Endodermal cell (in vitro differentiated cells): ENCODE results near the gene ARHGAP26. TPM values are rescaled to one million over a fixed set of nuclear protein-coding genes. Genes with fewer than 3 reads are reported as not detected.

Source experiments
- DNase-seq: peaks from one replicate; pipeline ENCODE4 v3.0.0-alpha.2; 2017
- H3K27ac ChIP-seq: 2 replicates; pipeline ENCODE4 v1.5.1; 2013; ENCODE audit warnings: mild to moderate bottlenecking, low read depth, low read length, moderate library complexity
- H3K27me3 ChIP-seq: 2 replicates; pipeline ENCODE4 v1.6.1; 2013; ENCODE audit warnings: mild to moderate bottlenecking, low read length, moderate library complexity; ENCODE audit not compliant: insufficient read depth, control insufficient read depth, poor library complexity, severe bottlenecking
- H3K36me3 ChIP-seq: 2 replicates; pipeline ENCODE4 v1.7.0; 2013; ENCODE audit warnings: mild to moderate bottlenecking, low read length, moderate library complexity; ENCODE audit not compliant: control insufficient read depth, insufficient read depth
- H3K4me1 ChIP-seq: one replicate; pipeline ENCODE4 v1.7.0; 2013; ENCODE audit warnings: low read length; ENCODE audit not compliant: control insufficient read depth, insufficient read depth
- H3K4me3 ChIP-seq: 2 replicates; pipeline ENCODE4 v1.5.1; 2013; ENCODE audit warnings: mild to moderate bottlenecking, low read length, moderate library complexity
- H3K9ac ChIP-seq: 2 replicates; pipeline ENCODE4 v1.6.1; 2013; ENCODE audit warnings: mild to moderate bottlenecking, low read length, moderate library complexity; ENCODE audit not compliant: poor library complexity, severe bottlenecking; ENCODE audit errors: extremely low read depth
- H3K9me3 ChIP-seq: 2 replicates; pipeline ENCODE4 v1.6.1; 2013; ENCODE audit warnings: mild to moderate bottlenecking, low read length, moderate library complexity; ENCODE audit not compliant: control insufficient read depth
- H3K27ac Mint-ChIP-seq: 2 replicates; pipeline ENCODE4 v1.8.0; 2020; ENCODE audit warnings: mixed read lengths
- H3K27me3 Mint-ChIP-seq: 2 replicates; pipeline ENCODE4 v1.8.0; 2021; ENCODE audit warnings: mild to moderate bottlenecking, mixed read lengths; ENCODE audit not compliant: insufficient read depth
- H3K36me3 Mint-ChIP-seq: 2 replicates; pipeline ENCODE4 v1.8.0; 2020; ENCODE audit warnings: low read depth, mixed read lengths
- H3K4me1 Mint-ChIP-seq: 2 replicates; pipeline ENCODE4 v1.8.0; 2020; ENCODE audit warnings: mixed read lengths
- H3K4me3 Mint-ChIP-seq: 2 replicates; pipeline ENCODE4 v1.8.0; 2020; ENCODE audit warnings: mild to moderate bottlenecking, moderate library complexity, mixed read lengths
- H3K9me3 Mint-ChIP-seq: 2 replicates; pipeline ENCODE4 v1.8.0; 2020; ENCODE audit warnings: mild to moderate bottlenecking, mixed read lengths
- CTCF ChIP-seq: fragments of 200-600 bp; sonication (generic); conservative IDR thresholded peaks from 2 replicates; pipeline ENCODE4 v1.5.0; 2021; ENCODE audit warnings: antibody characterized with exemption, mild to moderate bottlenecking
- WGBS, 2 experiments: methylation state at CpG; one replicate each; pipeline versions ENCODE4 v1.1.5 to v1.1.7; 2013; ENCODE audit warnings: missing lambda C conversion rate in 2 of 2, mixed read lengths in 1 of 2; ENCODE audit not compliant: insufficient coverage in 1 of 2, insufficient read length in 1 of 2; 5-methylcytosine and 5-hydroxymethylcytosine counted together
- total RNA-seq, 2 donors: library from RNA; stranded (reverse); fragmentation: NEBNext Ultra II Directional in 1 of 2; extraction: Animal tissue kit (Norgen Biotek cat#: 25700) in 1 of 2; gene quantifications; 2 replicates in 1 of 2; 3 replicates in 1 of 2; pipeline ENCODE4 v1.2.1, GENCODE V29; 2021

The ARHGAP26 gene
- total RNA-seq, 2 donors from 2014 or later, result 49.2 to 60.5 TPM

GRCh38 chr5:143129203-143129602 is 359.0 kb downstream of the ARHGAP26 start:
- H3K27ac ChIP-seq, result no peak overlapping the region
- WGBS, 2 experiments, result 93 to 96% methylated on average over 3 of the region's 3 CpGs
- DNase-seq, result no peak
- no peaks in the 10 kb centered on the region for H3K36me3 ChIP-seq
- H3K36me3 Mint-ChIP-seq, result peaks cover 2% of the 10 kb centered on the region
- H3K27me3 ChIP-seq, result no peaks in the 10 kb centered on the region
- H3K4me3 ChIP-seq, result no peak overlapping the region
- no peaks in the 10 kb centered on the region for H3K9me3 Mint-ChIP-seq
- H3K9ac ChIP-seq, result no peak overlapping the region
- H3K9me3 ChIP-seq, result no peaks in the 10 kb centered on the region
- H3K27me3 Mint-ChIP-seq, result no peaks in the 10 kb centered on the region
- no peaks in the 10 kb centered on the region for H3K4me1 ChIP-seq
- H3K4me3 Mint-ChIP-seq, result no peak overlapping the region
- H3K4me1 Mint-ChIP-seq, result peaks cover 51% of the 10 kb centered on the region
- no peak overlapping the region for H3K27ac Mint-ChIP-seq
- no peak for TF ChIP-seq CTCF

- Histone ChIP-seq H3K27ac (no peak overlapping the region), H3K36me3 (peaks cover 6% of the 10 kb centered on the region), H3K9ac (no peak overlapping the region), H3K4me3 (no peak overlapping the region), H3K4me1 (no peaks in the 10 kb centered on the region), H3K9me3 (no peaks in the 10 kb centered on the region), H3K27me3 (no peaks in the 10 kb centered on the region)
- Mint-ChIP-seq H3K27ac (no peak overlapping the region), H3K4me1 (peaks cover 47% of the 10 kb centered on the region), H3K27me3 (no peaks in the 10 kb centered on the region), H3K9me3 (no peaks in the 10 kb centered on the region), H3K36me3 (peaks cover 8% of the 10 kb centered on the region), H3K4me3 (no peak overlapping the region)
- WGBS, 2 experiments, result 93 to 97% methylated on average over 4 to 5 of the region's 5 CpGs
- DNase-seq, result no peak
- TF ChIP-seq CTCF, result no peak
Measured at GRCh38 chr5:143129910-143130612, 359.9 kb downstream of the ARHGAP26 start.

- Mint-ChIP-seq H3K9me3 (no peaks in the 10 kb centered on the region), H3K36me3 (peaks cover 8% of the 10 kb centered on the region), H3K27ac (no peak overlapping the region), H3K4me3 (no peak overlapping the region), H3K27me3 (no peaks in the 10 kb centered on the region), H3K4me1 (peaks cover 47% of the 10 kb centered on the region)
- peaks cover 6% of the 10 kb centered on the region for H3K36me3 ChIP-seq
- peaks cover 2% of the 10 kb centered on the region for H3K4me1 ChIP-seq
- no peaks in the 10 kb centered on the region for H3K27me3 ChIP-seq
- 85 to 90% methylated on average over 4 to 5 of the region's 5 CpGs for WGBS, 2 experiments
- no peak for TF ChIP-seq CTCF
- H3K9me3 ChIP-seq, result no peaks in the 10 kb centered on the region
- H3K9ac ChIP-seq, result no peak overlapping the region
- DNase-seq, result no peak
- no peak overlapping the region for H3K27ac ChIP-seq
- H3K4me3 ChIP-seq, result no peak overlapping the region
Measured at GRCh38 chr5:143130613-143131305, 360.6 kb downstream of the ARHGAP26 start.
